Measurements from ENCODE around the gene FALEC.

The FALEC gene

DNA sequence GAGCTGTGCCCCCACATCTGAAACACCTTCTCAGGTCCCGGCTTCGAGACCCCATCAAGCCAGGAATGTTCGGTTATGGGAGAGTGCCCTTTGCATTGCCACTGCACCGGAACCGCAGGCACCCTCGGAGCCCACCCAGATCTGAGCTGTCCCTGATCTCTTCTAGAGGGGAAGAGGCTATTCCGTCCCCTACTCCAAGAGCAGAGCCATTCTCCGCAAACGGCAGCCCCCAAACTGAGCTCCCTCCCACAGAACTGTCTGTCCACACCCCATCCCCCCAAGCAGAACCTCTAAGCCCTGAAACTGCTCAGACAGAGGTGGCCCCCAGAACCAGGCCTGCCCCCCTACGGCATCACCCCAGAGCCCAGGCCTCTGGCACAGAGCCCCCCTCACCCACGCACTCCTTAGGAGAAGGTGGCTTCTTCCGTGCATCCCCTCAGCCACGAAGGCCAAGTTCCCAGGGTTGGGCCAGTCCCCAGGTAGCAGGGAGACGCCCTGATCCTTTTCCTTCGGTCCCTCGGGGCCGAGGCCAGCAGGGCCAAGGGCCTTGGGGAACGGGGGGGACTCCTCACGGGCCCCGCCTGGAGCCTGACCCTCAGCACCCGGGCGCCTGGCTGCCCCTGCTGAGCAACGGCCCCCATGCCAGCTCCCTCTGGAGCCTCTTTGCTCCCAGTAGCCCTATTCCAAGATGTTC lies 38.0 kb downstream of the FALEC start:
- no peak for DNase-seq
- peaks cover 0 to 44% (median 39%) of the 10 kb centered on the region in 3 donors for H3K36me3 ChIP-seq
- peaks cover 3 to 70% (median 58%) of the 10 kb centered on the region in 4 donors for H3K4me1 ChIP-seq
- TF ChIP-seq, protein P1, sequence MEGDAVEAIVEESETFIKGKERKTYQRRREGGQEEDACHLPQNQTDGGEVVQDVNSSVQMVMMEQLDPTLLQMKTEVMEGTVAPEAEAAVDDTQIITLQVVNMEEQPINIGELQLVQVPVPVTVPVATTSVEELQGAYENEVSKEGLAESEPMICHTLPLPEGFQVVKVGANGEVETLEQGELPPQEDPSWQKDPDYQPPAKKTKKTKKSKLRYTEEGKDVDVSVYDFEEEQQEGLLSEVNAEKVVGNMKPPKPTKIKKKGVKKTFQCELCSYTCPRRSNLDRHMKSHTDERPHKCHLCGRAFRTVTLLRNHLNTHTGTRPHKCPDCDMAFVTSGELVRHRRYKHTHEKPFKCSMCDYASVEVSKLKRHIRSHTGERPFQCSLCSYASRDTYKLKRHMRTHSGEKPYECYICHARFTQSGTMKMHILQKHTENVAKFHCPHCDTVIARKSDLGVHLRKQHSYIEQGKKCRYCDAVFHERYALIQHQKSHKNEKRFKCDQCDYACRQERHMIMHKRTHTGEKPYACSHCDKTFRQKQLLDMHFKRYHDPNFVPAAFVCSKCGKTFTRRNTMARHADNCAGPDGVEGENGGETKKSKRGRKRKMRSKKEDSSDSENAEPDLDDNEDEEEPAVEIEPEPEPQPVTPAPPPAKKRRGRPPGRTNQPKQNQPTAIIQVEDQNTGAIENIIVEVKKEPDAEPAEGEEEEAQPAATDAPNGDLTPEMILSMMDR (IDR thresholded peaks at IDR 0.05) = no peak
- H3K27ac ChIP-seq = peak overlapping the region; percentile 92 to 97
- no peaks in the 10 kb centered on the region for H3K9me3 ChIP-seq
- no peak overlapping the region for H3K4me3 ChIP-seq
- intact Hi-C loops (cut with DNase I; ENCODE audit: low total_unique reads) = loop anchor here (10.0 kb wide), 1 partner anchor 451 kb away; the partner anchor contains the start of genes MINDY1 and PRUNE1
- no peaks in the 10 kb centered on the region for H3K27me3 ChIP-seq

DNA sequence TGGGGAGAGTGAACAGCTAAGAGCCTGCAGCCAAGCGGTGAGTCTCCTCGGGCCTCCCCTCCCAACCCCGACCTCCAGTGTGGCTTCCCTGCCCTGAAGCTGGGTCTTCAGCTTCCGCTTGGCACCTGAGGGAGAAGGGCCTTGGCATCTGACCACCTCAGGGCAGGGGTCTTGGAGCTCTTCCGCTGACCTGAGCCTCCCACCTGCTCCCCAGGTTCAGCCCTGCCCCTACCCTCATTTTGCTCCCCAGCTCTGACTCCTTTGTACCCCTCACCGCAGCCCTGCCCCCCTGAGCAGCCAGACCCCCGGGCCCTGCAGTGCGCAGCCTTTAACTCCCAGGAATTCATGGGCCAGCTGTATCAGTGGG lies 38.5 kb downstream of the FALEC start:
- Histone ChIP-seq H3K9me3 (no peaks in the 10 kb centered on the region), H3K4me1 (peaks cover 3 to 75% (median 63%) of the 10 kb centered on the region in 4 donors), H3K4me3 (no peak overlapping the region), H3K27me3 (no peaks in the 10 kb centered on the region), H3K27ac (peak overlapping the region in 1 of 2 donors; percentile 97), H3K36me3 (peaks cover 0 to 44% (median 39%) of the 10 kb centered on the region in 3 donors)
- intact Hi-C loops (cut with DNase I; ENCODE audit: low total_unique reads) = loop anchor here (10.0 kb wide), 1 partner anchor 451 kb away; the partner anchor contains the start of genes MINDY1 and PRUNE1
- TF ChIP-seq, protein P1 (IDR thresholded peaks at IDR 0.05) = no peak
- no peak for DNase-seq

DNA sequence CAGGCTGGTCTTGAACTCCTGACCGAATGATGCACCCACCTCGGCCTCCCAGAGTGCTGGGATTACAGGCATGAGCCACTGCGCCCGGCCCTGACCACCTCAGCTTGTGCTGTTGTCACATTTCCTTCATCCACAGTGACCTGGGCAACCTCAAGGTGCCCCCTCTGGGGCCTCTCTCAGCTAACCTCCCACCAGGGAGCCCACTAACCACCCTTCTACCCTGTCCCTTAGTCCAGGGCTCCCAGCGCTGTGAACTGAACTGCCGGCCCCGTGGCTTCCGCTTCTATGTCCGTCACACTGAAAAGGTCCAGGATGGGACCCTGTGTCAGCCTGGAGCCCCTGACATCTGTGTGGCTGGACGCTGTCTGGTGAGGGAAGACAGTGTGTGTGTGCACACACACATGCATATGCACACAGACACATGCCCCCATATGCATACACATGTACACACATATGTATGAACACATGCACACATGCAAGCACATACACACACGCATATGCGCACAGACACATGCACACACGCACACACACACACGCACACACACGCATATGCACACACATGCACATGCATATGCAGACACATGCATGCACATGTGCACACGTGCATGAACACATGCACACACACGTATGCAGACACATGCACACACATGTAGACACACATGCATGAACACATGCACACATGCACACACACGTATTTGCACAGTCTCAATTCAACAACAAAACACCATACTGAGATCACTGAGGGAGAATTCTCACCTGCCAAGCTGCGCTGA lies 39.8 kb downstream of the FALEC start:
- H3K4me1 ChIP-seq = peaks cover 3 to 76% (median 65%) of the 10 kb centered on the region in 4 donors
- H3K36me3 ChIP-seq = peaks cover 0 to 44% (median 39%) of the 10 kb centered on the region in 3 donors
- no peaks in the 10 kb centered on the region for H3K27me3 ChIP-seq
- TF ChIP-seq, protein P1 (IDR thresholded peaks at IDR 0.05) = no peak
- H3K27ac ChIP-seq = no peak overlapping the region
- DNase-seq = no peak
- H3K4me3 ChIP-seq = no peak overlapping the region
- intact Hi-C loops (cut with DNase I; ENCODE audit: low total_unique reads) = loop anchor here (10.0 kb wide), 1 partner anchor 449 kb away; the partner anchor contains the start of genes MINDY1 and PRUNE1
- no peaks in the 10 kb centered on the region for H3K9me3 ChIP-seq

DNA sequence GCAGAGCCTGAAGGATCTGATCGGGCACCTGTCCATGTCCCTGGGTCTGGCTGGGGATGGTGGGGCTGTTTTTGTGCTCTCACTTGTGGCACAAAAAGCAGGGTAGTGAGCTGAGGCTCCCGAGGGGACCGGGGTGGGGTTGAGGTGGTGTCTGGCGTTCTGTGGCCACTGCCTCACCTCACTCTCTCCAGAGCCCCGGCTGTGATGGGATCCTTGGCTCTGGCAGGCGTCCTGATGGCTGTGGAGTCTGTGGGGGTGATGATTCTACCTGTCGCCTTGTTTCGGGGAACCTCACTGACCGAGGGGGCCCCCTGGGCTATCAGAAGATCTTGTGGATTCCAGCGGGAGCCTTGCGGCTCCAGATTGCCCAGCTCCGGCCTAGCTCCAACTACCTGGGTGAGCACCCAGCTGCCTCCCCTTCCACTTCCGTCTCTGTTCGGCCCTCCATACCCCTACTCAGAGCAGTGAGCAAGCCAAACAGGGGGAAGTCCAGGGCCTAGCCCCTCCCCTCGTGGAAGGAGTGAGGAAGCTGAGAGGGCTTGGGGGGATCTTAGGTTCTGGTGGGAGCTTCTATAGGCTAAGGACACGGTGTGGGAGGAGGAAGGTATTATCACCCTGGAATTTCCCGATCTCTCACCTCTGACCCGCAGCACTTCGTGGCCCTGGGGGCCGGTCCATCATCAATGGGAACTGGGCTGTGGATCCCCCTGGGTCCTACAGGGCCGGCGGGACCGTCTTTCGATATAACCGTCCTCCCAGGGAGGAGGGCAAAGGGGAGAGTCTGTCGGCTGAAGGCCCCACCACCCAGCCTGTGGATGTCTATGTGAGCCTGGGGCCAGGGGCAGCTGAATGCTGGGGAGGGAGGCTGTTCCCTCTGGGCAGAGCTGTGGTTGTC lies 40.7 kb downstream of the FALEC start:
- peaks cover 0 to 44% (median 39%) of the 10 kb centered on the region in 3 donors for H3K36me3 ChIP-seq
- TF ChIP-seq, protein P1 (IDR thresholded peaks at IDR 0.05) = no peak
- peaks cover 3 to 73% (median 61%) of the 10 kb centered on the region in 4 donors for H3K4me1 ChIP-seq
- no peak overlapping the region for H3K27ac ChIP-seq
- no peaks in the 10 kb centered on the region for H3K27me3 ChIP-seq
- H3K4me3 ChIP-seq = no peak overlapping the region
- intact Hi-C loops (cut with DNase I; ENCODE audit: low total_unique reads) = loop anchor here (10.0 kb wide), 1 partner anchor 449 kb away; the partner anchor contains the start of genes MINDY1 and PRUNE1
- H3K9me3 ChIP-seq = no peaks in the 10 kb centered on the region
- DNase-seq = no peak

DNA sequence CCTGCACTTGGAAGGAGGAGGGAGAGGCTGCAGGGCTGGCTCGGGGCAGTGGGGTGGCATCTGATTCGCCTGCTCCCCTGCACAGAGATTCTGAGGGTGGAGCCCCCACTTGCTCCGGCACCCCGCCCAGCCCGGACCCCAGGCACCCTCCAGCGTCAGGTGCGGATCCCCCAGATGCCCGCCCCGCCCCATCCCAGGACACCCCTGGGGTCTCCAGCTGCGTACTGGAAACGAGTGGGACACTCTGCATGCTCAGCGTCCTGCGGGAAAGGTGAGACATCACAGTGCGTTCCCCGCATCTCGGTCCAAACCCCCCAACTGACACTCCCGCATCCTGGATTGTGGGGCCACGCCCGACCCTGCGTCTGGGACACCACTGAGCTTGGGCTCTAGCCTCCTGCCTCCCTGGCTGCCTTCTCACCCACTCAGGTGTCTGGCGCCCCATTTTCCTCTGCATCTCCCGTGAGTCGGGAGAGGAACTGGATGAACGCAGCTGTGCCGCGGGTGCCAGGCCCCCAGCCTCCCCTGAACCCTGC lies 41.6 kb downstream of the FALEC start:
- Histone ChIP-seq H3K27me3 (no peaks in the 10 kb centered on the region), H3K9me3 (no peaks in the 10 kb centered on the region), H3K27ac (peak overlapping the region in 1 of 2 donors; percentile 99), H3K36me3 (peaks cover 0 to 44% (median 39%) of the 10 kb centered on the region in 3 donors), H3K4me1 (peaks cover under 1 to 65% (median 54%) of the 10 kb centered on the region in 4 donors), H3K4me3 (no peak overlapping the region)
- intact Hi-C loops (cut with DNase I; ENCODE audit: low total_unique reads) = loop anchor here (10.0 kb wide), 1 partner anchor 448 kb away; the partner anchor contains the start of genes MINDY1 and PRUNE1
- no peak for DNase-seq
- TF ChIP-seq, protein P1 (IDR thresholded peaks at IDR 0.05) = no peak

Measured in tibial artery (tissue), 4 donors.